Neural progenitor cell (in vitro differentiated cells): Measurements from ENCODE around the gene LRP1B. TPM values are rescaled to one million over a fixed set of nuclear protein-coding genes. Genes with fewer than 3 reads are reported as not detected.

Experiments
- DNase-seq: peaks from one replicate; pipeline ENCODE4 v3.0.0-alpha.2; 2016; ENCODE audit warnings: low spot score
- H2AFZ ChIP-seq: fragments of 200-600 bp; sonication (generic); replicated peaks from 2 replicates; pipeline ENCODE4 v1.6.1; 2016; ENCODE audit warnings: antibody characterized with exemption
- H3F3A ChIP-seq: fragments of 200-600 bp; sonication (generic); 2 replicates; pipeline ENCODE4 v1.6.1; 2016; ENCODE audit warnings: antibody characterized with exemption, low read depth
- H3K27ac ChIP-seq: fragments of 200-600 bp; sonication (generic); 2 replicates; pipeline ENCODE4 v1.5.1; 2016; ENCODE audit warnings: mild to moderate bottlenecking
- H3K27me3 ChIP-seq: fragments of 200-600 bp; sonication (generic); 2 replicates; pipeline ENCODE4 v1.6.1; 2016; ENCODE audit warnings: mild to moderate bottlenecking, moderate library complexity
- H3K36me3 ChIP-seq: fragments of 200-600 bp; sonication (generic); 2 replicates; pipeline ENCODE4 v1.5.1; 2016
- H3K4me1 ChIP-seq: fragments of 200-600 bp; sonication (generic); 2 replicates; pipeline ENCODE4 v1.6.1; 2016; ENCODE audit warnings: mixed run types
- H3K4me2 ChIP-seq: fragments of 200-600 bp; sonication (generic); 2 replicates; pipeline ENCODE4 v1.6.1; 2016
- H3K4me3 ChIP-seq: fragments of 200-600 bp; sonication (generic); 2 replicates; pipeline ENCODE4 v1.5.1; 2016
- H3K79me2 ChIP-seq: fragments of 200-600 bp; sonication (generic); 2 replicates; pipeline ENCODE4 v1.6.1; 2016; ENCODE audit warnings: low read depth
- H3K9ac ChIP-seq: fragments of 200-600 bp; sonication (generic); 2 replicates; pipeline ENCODE4 v1.6.1; 2016
- H3K9me3 ChIP-seq: fragments of 200-600 bp; sonication (generic); 2 replicates; pipeline ENCODE4 v1.5.1; 2016; ENCODE audit warnings: low read depth
- H4K20me1 ChIP-seq: fragments of 200-600 bp; sonication (generic); 2 replicates; pipeline ENCODE4 v1.6.1; 2016; ENCODE audit warnings: low read depth
- H3K27ac Mint-ChIP-seq: 3 replicates; pipeline ENCODE4 v1.8.0; 2021; ENCODE audit warnings: mixed read lengths
- H3K27me3 Mint-ChIP-seq: 2 replicates; pipeline ENCODE4 v1.8.0; 2022; ENCODE audit warnings: low read depth, mild to moderate bottlenecking, inconsistent platforms, moderate library complexity, mixed read lengths; ENCODE audit not compliant: insufficient read depth
- H3K36me3 Mint-ChIP-seq: 3 replicates; pipeline ENCODE4 v1.8.0; 2021; ENCODE audit warnings: mixed read lengths
- H3K4me1 Mint-ChIP-seq: 3 replicates; pipeline ENCODE4 v1.8.0; 2021; ENCODE audit warnings: mixed read lengths
- H3K4me3 Mint-ChIP-seq: 3 replicates; pipeline ENCODE4 v1.8.0; 2021; ENCODE audit warnings: mild to moderate bottlenecking, moderate library complexity, mixed read lengths
- H3K9me3 Mint-ChIP-seq: 3 replicates; pipeline ENCODE4 v1.8.0; 2020; ENCODE audit warnings: mixed read lengths
- CTCF ChIP-seq: fragments of 200-600 bp; sonication (generic); IDR thresholded peaks from 2 replicates; pipeline ENCODE4 v1.5.1; 2017; ENCODE audit warnings: antibody characterized with exemption, mild to moderate bottlenecking
- EZH2 ChIP-seq: fragments of 200-600 bp; sonication (generic); IDR thresholded peaks from 2 replicates; pipeline ENCODE4 v1.6.1; 2017; ENCODE audit warnings: antibody characterized with exemption, mild to moderate bottlenecking, moderate library complexity
- EZH2phosphoT487 ChIP-seq: fragments of 200-600 bp; sonication (generic); IDR thresholded peaks from 2 replicates; pipeline ENCODE4 v1.6.1; 2017; ENCODE audit warnings: antibody characterized with exemption
- total RNA-seq: library from RNA; depleted of rRNA; stranded (reverse); fragments of >200 nt; gene quantifications from 2 replicates; pipeline ENCODE4 v1.2.3, GENCODE V29; 2015; ENCODE audit warnings: low replicate concordance

The LRP1B gene
- total RNA-seq, 1 donor from 2014 or later = not detected

GRCh38 chr2:141105763-141106162 is 1025.1 kb downstream of the LRP1B start:
- Mint-ChIP-seq H3K27me3 (no peaks in the 10 kb centered on the region), H3K9me3 (no peaks in the 10 kb centered on the region), H3K27ac (no peak overlapping the region), H3K36me3 (no peaks in the 10 kb centered on the region), H3K4me3 (no peak overlapping the region), H3K4me1 (peaks cover 2% of the 10 kb centered on the region)
- Histone ChIP-seq H3K79me2 (no peaks in the 10 kb centered on the region), H2AFZ (no peak overlapping the region), H3K4me1 (no peaks in the 10 kb centered on the region), H3K27me3 (no peaks in the 10 kb centered on the region), H3K36me3 (no peaks in the 10 kb centered on the region), H3K9me3 (no peaks in the 10 kb centered on the region), H3K4me2 (no peak overlapping the region), H3F3A (no peaks in the 10 kb centered on the region), H4K20me1 (no peaks in the 10 kb centered on the region), H3K4me3 (no peak overlapping the region), H3K9ac (no peak overlapping the region), H3K27ac (no peak overlapping the region)
- no peak for TF ChIP-seq CTCF
- TF ChIP-seq EZH2 = no peak
- TF ChIP-seq EZH2phosphoT487 = no peak
- peak; percentile 3 for DNase-seq

- no peaks in the 10 kb centered on the region for H4K20me1 ChIP-seq
- no peaks in the 10 kb centered on the region for H3K4me1 ChIP-seq
- Mint-ChIP-seq H3K4me1 (peaks cover 2% of the 10 kb centered on the region), H3K27me3 (no peaks in the 10 kb centered on the region), H3K4me3 (no peak overlapping the region), H3K27ac (no peak overlapping the region), H3K36me3 (no peaks in the 10 kb centered on the region), H3K9me3 (no peaks in the 10 kb centered on the region)
- no peak overlapping the region for H3K4me3 ChIP-seq
- H3K9ac ChIP-seq = no peak overlapping the region
- H3F3A ChIP-seq = no peaks in the 10 kb centered on the region
- H2AFZ ChIP-seq = no peak overlapping the region
- H3K27ac ChIP-seq = no peak overlapping the region
- TF ChIP-seq CTCF = no peak
- no peak for TF ChIP-seq EZH2phosphoT487
- no peak for TF ChIP-seq EZH2
- no peaks in the 10 kb centered on the region for H3K9me3 ChIP-seq
- no peak for DNase-seq
- no peak overlapping the region for H3K4me2 ChIP-seq
- no peaks in the 10 kb centered on the region for H3K27me3 ChIP-seq
- H3K79me2 ChIP-seq = no peaks in the 10 kb centered on the region
- H3K36me3 ChIP-seq = no peaks in the 10 kb centered on the region
Observed at GRCh38 chr2:141103216-141103615, 1027.6 kb downstream of the LRP1B start.

- peaks cover 2% of the 10 kb centered on the region for H3K4me1 Mint-ChIP-seq
- no peaks in the 10 kb centered on the region for H3F3A ChIP-seq
- H3K36me3 ChIP-seq = no peaks in the 10 kb centered on the region
- no peak overlapping the region for H3K27ac ChIP-seq
- no peak overlapping the region for H2AFZ ChIP-seq
- no peaks in the 10 kb centered on the region for H3K27me3 Mint-ChIP-seq
- no peak overlapping the region for H3K9ac ChIP-seq
- H3K9me3 ChIP-seq = no peaks in the 10 kb centered on the region
- H4K20me1 ChIP-seq = no peaks in the 10 kb centered on the region
- H3K4me3 ChIP-seq = no peak overlapping the region
- H3K4me1 ChIP-seq = no peaks in the 10 kb centered on the region
- no peak overlapping the region for H3K4me3 Mint-ChIP-seq
- DNase-seq = no peak
- no peaks in the 10 kb centered on the region for H3K36me3 Mint-ChIP-seq
- no peak overlapping the region for H3K4me2 ChIP-seq
- no peak for TF ChIP-seq CTCF
- TF ChIP-seq EZH2phosphoT487 = no peak
- TF ChIP-seq EZH2 = no peak
- no peaks in the 10 kb centered on the region for H3K79me2 ChIP-seq
- H3K27me3 ChIP-seq = no peaks in the 10 kb centered on the region
- H3K9me3 Mint-ChIP-seq = no peaks in the 10 kb centered on the region
- H3K27ac Mint-ChIP-seq = no peak overlapping the region
Observed at GRCh38 chr2:141079231-141079630, 1051.6 kb downstream of the LRP1B start.

- no peak for DNase-seq
- Histone ChIP-seq H3K27me3 (no peaks in the 10 kb centered on the region), H3K9ac (no peak overlapping the region), H2AFZ (no peak overlapping the region), H3K79me2 (no peaks in the 10 kb centered on the region), H3K4me2 (no peak overlapping the region), H3K4me1 (no peaks in the 10 kb centered on the region), H3K4me3 (no peak overlapping the region), H3F3A (no peaks in the 10 kb centered on the region), H3K36me3 (no peaks in the 10 kb centered on the region), H3K27ac (no peak overlapping the region), H4K20me1 (no peaks in the 10 kb centered on the region), H3K9me3 (no peaks in the 10 kb centered on the region)
- Mint-ChIP-seq H3K9me3 (no peaks in the 10 kb centered on the region), H3K36me3 (no peaks in the 10 kb centered on the region), H3K27ac (no peak overlapping the region), H3K4me1 (peaks cover 2% of the 10 kb centered on the region), H3K27me3 (no peaks in the 10 kb centered on the region), H3K4me3 (no peak overlapping the region)
- TF ChIP-seq EZH2phosphoT487 (no peak), EZH2 (no peak), CTCF (no peak)
Observed at GRCh38 chr2:141075753-141076152, 1055.1 kb downstream of the LRP1B start.
